HG03575 (cell line): ENCODE data around the gene FAM78A.
"Not testable (repeated sequence)": the region's sequence is repeated elsewhere in the genome, so short reads cannot be mapped to it uniquely, and the experiment has no call there.

ENCODE experiments used
- ATAC-seq: cut with Tn5 transposase; IDR thresholded peaks from one replicate; pipeline ENCODE4 v1.9.1; 2021; ENCODE audit not compliant: unreplicated experiment, insufficient number of reproducible peaks, low FRiP score; ENCODE audit errors: extremely low read depth

The FAM78A gene

DNA sequence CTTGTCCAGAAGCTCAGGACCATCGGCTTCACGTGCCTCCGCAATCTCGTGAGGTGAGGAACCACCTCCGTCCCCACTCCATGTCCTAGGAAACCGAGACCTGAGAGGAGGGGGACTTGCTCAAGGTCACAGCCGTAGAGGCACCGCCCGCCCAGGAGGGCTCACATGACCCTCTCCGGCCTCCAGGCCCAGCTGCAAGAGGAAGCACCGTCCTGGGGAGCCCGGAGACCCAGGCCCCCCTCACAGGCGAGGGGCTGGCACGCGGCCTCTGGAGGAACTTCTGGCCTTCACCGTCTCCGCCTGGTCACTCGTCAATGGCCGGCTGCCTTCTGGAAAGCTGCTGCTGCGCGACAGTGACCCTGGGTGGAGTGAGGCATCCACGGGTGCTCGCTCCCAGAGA is 24.2 kb downstream of the FAM78A start:
- ATAC-seq = no peak

DNA sequence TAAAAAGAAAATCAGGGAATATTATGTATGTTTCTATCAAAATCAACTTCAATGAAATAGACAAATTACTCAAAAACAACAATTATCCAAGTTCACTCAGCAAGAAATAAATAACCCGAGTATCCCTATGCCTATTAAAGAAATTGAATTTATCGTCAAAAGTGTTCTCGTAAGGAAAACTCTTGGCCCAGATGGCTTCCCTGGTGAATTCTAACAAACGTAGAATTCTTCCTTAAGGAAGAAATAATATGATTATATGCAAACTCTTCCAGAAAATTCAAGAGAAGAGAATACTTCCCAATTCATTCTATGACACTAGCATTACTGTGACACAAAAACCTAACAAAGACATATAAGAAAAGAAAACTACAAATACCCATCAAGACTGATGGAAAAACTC is 29.7 kb downstream of the FAM78A start:
- ATAC-seq = no peak

GRCh38 chr9:131244331-131244730 is 32.0 kb downstream of the FAM78A start:
- not testable (repeated sequence) for ATAC-seq

DNA sequence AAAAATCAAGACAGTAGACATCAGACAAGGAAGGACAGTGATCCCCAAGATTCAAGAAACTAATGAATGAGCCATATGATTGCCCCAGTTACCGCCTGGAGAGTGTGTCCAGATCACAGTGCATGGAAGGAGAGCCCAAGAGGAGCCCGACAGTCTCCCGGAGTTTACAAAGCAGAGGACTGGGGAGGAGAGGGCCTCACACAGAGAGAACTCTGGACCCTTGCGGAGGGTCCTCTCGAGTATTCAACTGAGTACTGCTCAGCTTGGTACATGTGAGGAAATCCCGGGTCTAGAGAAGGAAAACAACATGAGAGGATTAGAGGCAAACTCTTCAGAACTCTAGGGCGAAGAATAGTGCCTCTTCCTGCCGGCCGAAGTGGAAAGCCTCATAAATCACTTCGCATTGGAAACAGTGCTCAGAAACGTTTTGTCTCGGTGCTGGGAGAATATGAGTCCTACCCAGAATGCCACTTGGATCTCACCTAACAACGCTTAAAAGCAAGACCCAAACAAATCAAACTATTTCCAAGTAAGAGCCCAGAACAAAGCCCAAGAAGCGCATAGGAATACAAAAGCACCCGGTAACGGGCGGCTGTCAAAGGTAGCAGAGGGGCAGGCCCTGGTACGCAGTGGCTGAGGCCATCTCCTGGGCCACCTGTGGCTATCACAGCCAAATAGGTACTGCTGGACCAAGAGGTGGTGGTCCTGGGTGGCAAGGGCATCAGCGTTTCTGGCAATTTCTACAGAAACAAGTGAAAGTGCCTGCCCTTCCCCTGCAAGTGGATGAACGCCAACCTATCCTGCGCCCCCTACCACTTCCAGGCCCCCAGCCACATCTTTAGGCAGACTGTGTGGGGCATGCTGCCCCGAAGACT is 36.0 kb downstream of the FAM78A start:
- no peak for ATAC-seq

DNA sequence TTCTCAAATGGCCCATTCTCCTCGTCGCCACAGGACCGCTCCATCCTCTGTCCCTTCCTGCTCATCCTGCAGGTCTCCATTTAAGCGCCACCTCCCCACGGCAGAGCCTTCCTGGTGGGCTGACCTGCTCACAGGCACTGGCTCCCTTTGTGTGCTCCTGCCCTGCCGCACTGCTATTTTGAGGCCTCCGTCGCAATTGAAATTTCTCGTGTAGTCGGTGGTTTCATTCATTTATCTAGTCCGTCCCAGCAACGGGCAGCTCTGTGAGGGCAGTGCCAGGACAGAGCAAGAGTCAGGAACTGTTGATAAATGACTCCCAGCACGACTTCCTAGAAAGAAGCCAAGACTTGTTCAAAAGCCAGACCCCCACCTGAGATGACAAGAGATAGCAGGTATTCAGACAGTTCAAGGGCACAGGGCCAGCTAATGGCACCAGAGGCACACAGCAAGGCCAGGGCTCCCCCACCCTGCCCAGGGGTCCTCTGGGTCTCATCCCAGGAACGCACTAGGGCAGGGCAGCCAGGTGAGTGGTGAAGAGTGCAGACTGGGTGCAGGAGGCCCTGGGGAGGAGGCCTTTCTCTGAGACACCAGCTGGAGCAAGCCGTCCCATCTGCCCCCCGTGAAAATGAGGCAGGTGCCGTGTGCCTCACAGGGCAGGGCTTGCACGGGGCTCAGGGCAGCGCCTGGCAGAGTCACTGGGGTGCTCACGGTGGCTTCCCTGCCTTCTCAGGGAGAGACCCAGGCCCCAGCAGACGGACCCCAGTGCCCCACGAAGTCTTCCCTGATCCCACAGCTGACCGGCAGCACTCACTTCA is 36.9 kb downstream of the FAM78A start:
- no peak for ATAC-seq

- no peak for ATAC-seq
Observed at GRCh38 chr9:131238402-131239021, 37.8 kb downstream of the FAM78A start.

DNA sequence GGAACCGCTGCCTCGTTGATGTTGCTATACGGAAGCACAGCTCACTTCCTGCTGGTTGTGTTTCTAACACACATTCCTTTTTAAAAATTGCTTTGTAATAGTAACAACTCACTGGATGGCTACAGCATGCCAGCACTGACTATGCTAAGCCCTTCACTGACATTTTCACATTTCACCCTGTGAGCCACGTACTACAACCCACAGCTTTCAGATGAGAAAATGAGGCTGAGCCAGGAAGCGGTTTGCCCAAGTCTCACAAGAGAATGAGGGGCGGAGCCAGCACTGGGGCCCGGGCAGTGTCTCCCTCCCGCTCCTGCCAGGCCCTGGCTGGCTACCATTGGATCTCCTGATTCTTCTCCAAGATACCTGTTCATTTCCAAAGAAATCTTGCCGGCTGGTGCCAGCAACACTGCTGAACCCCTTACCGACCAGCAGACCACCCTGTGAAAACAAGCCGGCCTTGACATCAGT is 38.3 kb downstream of the FAM78A start:
- ATAC-seq = no peak

DNA sequence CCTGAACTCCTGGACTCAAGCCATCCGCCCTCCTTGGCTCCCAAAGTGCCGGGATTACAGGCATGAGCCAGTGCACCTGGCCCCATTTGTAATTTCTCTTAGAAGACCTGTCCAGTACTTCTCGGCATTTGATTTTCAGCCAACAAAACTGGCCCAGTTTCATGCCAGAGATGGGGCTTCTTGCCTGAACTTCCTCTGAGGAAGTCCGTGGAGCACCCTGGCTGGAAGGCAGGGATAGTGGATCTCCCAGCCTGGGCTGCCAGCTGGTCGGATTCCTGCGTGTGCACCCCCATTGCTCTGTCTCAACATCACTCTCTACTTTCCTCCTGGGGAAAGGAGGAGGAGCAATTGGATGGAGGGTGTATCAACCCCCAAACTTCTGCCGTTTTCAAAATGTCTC is 39.0 kb downstream of the FAM78A start:
- no peak for ATAC-seq

GRCh38 chr9:131236761-131237160 is 39.5 kb downstream of the FAM78A start:
- ATAC-seq = no peak

GRCh38 chr9:131236161-131236560 is 40.1 kb downstream of the FAM78A start:
- ATAC-seq = no peak

GRCh38 chr9:131235480-131235851 is 40.8 kb downstream of the FAM78A start:
- no peak for ATAC-seq

DNA sequence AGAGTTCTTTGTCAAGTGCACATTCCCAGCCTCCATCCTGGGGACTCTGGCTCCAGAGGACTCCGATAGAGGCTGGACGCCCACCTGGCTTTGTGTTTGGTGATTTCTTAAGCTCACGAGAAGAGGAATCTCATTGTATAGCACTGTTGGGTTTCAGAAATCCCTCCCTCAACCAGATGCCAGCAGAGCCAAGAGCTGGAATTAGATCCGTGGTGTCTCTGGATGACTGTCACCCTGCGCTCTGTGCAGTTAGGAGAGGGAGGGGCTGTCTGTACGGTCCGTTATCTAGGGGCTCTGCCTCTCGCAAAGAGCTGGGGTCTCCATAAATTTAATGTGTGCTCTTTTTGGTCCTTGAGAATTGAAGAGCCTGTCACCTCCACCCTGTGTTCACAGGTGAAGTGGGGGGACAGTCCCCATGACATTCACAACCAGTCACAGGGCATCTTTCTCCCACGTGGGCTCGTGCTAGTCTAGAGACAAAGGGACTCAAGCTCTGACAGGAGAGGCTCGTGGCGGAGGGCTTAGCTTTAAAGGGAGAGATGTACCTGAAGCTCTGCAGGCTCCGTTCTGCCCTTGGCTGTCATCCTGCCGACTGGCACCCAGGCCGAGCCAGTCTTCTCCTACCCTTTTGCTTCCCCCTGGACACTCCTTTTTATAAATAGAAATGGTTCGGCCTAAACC is 41.4 kb downstream of the FAM78A start:
- ATAC-seq = no peak

DNA sequence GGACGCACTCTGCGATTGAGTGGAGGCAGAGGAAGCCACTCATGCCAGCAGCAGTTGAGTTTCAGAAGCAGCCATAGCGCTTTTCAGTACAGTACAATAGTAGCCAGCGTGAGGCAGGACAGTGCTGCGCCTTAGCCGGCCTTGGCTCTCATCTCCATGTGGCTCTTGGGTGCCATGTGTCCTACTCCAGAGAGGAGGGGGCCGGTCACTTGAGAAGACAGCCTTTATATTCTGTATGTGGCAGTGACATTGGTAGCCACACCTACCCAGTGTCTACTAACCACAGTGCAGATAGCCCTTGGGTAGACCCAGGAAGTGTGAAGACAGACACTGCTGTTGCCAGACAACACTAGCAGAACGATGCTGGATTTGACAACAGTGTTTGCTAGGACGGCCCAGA is 42.3 kb downstream of the FAM78A start:
- no peak for ATAC-seq

DNA sequence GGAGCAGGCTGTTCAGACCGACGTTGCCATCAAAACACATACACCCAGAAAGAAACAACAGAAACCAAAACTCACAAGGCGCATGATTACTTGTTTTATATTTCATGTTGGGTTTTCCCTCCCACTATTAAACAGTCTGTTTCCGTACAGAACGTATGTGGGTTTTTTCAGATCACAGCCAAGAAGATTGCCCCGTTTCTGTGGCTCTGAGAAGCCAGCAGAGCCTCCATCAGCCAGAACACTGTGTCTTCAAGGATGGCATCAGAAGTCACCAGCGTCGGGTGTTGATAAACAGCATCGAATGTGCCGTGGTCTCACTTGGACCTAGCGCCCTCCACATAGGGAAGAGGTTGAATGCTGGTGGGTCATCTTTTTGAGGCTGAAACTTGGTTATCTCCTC is 42.8 kb downstream of the FAM78A start:
- no peak for ATAC-seq

- ATAC-seq = no peak
Observed at GRCh38 chr9:131228988-131229387, 47.3 kb downstream of the FAM78A start.

GRCh38 chr9:131227959-131228460 is 48.3 kb downstream of the FAM78A start:
- no peak for ATAC-seq

- ATAC-seq = no peak
Observed at GRCh38 chr9:131227112-131227958, 49.0 kb downstream of the FAM78A start.

DNA sequence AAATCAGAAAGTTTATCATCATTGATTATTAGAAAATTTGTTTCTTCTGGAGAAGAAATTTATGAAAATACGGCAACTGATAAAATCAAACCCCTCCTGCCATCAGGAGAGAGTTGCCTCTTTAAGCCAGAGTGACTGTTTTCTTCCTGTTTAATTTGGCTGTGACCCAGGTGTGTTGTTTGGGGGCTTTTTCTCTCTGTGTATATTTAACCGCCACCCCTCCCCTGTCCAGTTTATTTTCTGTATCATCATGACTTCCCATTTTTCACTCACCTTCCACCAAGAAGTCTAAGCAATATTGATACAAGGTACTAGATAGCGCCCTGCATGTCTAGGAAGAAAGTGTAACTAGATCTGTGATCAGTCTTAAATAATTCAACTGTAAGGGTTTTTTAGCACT is 50.1 kb downstream of the FAM78A start:
- no peak for ATAC-seq
